ENCODE measurements around the gene CLIP2. TPM values are rescaled to one million over a fixed set of nuclear protein-coding genes. Genes with fewer than 3 reads are reported as not detected.
A peak's percentile ranks its signal among the peaks of the same experiment; 100 is the strongest.

Gene CLIP2
- total RNA-seq, 1 experiment from 2014 or later: 21.6 TPM

DNA sequence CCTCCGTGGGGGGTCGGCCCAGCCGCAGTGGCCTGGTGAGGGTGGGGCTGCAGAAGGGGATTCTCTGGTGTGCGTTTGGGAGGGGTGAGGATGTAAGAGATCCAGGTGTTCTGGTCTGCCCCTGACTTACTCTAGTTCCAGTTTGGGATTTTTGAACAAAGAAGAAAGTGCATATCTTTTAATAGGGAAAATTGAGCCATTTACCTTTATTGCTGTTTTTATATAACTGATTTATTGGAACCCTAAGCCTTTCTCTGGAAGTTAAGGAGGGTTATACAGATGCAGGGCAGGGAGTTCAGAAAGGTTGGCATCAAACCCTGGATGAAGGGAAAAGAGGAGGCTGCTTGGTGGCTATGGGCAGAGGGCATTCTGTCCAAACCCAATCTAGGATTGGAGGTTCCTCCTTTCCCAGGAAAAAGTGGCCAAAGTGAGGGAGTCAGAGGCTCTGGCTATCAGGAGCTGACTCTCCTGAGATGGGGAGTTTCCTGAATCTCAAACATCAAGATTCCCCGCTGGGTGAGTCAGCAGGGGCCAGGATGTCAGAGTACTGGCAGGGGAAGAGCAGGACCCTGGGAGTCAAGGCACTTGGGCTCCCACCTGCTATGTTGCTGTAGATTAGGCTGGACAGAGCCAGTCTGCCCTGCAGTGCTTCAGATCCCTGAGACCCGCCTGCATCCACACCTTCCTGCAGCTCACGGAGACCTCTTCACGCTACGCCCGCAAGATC is 67.5 kb downstream of the CLIP2 start:
- Histone ChIP-seq H4K8ac (replicated peaks; ENCODE audit: insufficient read length, low read depth, low read length) (no peak overlapping the region), H4K20me1 (ENCODE audit: control insufficient read depth, insufficient read depth, insufficient read length) (no peaks in the 10 kb centered on the region), H3K23ac (ENCODE audit: insufficient read length, low read depth, low read length) (no peak overlapping the region), H2BK5ac (ENCODE audit: insufficient read length, low read length) (no peak overlapping the region), H2AFZ (ENCODE audit: low read length) (no peak overlapping the region), H3K14ac (ENCODE audit: insufficient read depth, low read length) (no peak overlapping the region; the same call in 1 of the 2 replicates), H3K23me2 (ENCODE audit: insufficient read length, low read depth, low read length, poor library complexity, severe bottlenecking) (no peaks in the 10 kb centered on the region), H3K9me3 (ENCODE audit: control insufficient read depth, low read depth, low read length) (no peaks in the 10 kb centered on the region), H2BK15ac (ENCODE audit: low read depth, low read length) (no peak overlapping the region), H3K79me1 (ENCODE audit: insufficient read depth, low read depth, low read length, poor library complexity, severe bottlenecking) (no peaks in the 10 kb centered on the region), H2BK12ac (ENCODE audit: insufficient read length, low read depth, low read length) (no peak overlapping the region), H2BK120ac (ENCODE audit: low read depth, low read length, poor library complexity, severe bottlenecking) (no peak overlapping the region), H3K4me1 (ENCODE audit: insufficient read depth, low read length) (no peaks in the 10 kb centered on the region), H3K27ac (ENCODE audit: insufficient read length, low read depth, low read length) (no peak overlapping the region), H3K27me3 (ENCODE audit: insufficient read depth, low read length) (no peaks in the 10 kb centered on the region), H4K5ac (ENCODE audit: insufficient read length, low read depth, low read length) (no peak overlapping the region), H3K18ac (ENCODE audit: insufficient read length, low read depth, low read length) (no peak overlapping the region), H3K9ac (ENCODE audit: extremely low read depth, insufficient read length, low read length) (no peak overlapping the region), H3K4ac (ENCODE audit: low read depth, low read length) (no peak overlapping the region), H3T11ph (ENCODE audit: low read length) (no peak overlapping the region), H3K4me2 (ENCODE audit: insufficient read depth, insufficient read length, low read length) (no peak overlapping the region), H2AK5ac (ENCODE audit: insufficient read length, low read length) (no peak overlapping the region), H3K79me2 (ENCODE audit: insufficient read depth, low read length) (no peaks in the 10 kb centered on the region), H2BK20ac (ENCODE audit: low read depth, low read length, poor library complexity, severe bottlenecking) (no peak overlapping the region), H3K56ac (ENCODE audit: insufficient read length, low read depth, low read length) (no peak overlapping the region), H4K91ac (ENCODE audit: insufficient read length, low read depth, low read length) (no peak overlapping the region)
- peaks cover 25 to 44% (median 33%) of the 10 kb centered on the region in 3 experiments; a peak in 6 of 7 replicates for H3K36me3 Mint-ChIP-seq (ENCODE audit: insufficient read depth in 1 of 3, low read depth in 3 of 3)
- no peaks in the 10 kb centered on the region for H3K27me3 Mint-ChIP-seq (ENCODE audit: low read depth)
- peak overlapping the region; percentile 46 to 94 (median 64); a peak in 5 of 7 replicates for H3K27ac Mint-ChIP-seq
- H3K4me3 Mint-ChIP-seq: no peak overlapping the region
- H3K4me1 Mint-ChIP-seq: peaks cover 4 to 9% of the 10 kb centered on the region in 2 experiments; a peak in 2 of 4 replicates
- no peaks in the 10 kb centered on the region for H3K9me3 Mint-ChIP-seq
- TF ChIP-seq, protein P1, sequence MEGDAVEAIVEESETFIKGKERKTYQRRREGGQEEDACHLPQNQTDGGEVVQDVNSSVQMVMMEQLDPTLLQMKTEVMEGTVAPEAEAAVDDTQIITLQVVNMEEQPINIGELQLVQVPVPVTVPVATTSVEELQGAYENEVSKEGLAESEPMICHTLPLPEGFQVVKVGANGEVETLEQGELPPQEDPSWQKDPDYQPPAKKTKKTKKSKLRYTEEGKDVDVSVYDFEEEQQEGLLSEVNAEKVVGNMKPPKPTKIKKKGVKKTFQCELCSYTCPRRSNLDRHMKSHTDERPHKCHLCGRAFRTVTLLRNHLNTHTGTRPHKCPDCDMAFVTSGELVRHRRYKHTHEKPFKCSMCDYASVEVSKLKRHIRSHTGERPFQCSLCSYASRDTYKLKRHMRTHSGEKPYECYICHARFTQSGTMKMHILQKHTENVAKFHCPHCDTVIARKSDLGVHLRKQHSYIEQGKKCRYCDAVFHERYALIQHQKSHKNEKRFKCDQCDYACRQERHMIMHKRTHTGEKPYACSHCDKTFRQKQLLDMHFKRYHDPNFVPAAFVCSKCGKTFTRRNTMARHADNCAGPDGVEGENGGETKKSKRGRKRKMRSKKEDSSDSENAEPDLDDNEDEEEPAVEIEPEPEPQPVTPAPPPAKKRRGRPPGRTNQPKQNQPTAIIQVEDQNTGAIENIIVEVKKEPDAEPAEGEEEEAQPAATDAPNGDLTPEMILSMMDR (conservative IDR thresholded peaks at IDR 0.05): no peak
- no peak for DNase-seq
- no CpG with 5 or more reads among the region's 10 CpGs for WGBS (ENCODE audit: extremely low coverage, insufficient read length, low lambda C conversion rate)

All from H9 (cell line).